A549 (cell line): ENCODE measurements around the gene RALGAPA1. TPM values are rescaled to one million over a fixed set of nuclear protein-coding genes. Genes with fewer than 3 reads are reported as not detected.

Experiments
- ATAC-seq, 2 experiments: fragments of 200-7000 bp in 1 of 2; fragments of >200 bp in 1 of 2; cut with Nextera tagmentation in 1 of 2; cut with Tn5 transposase in 1 of 2; 3 replicates each; pipeline versions ENCODE4 v1.8.0 to v1.9.1; 2018 to 2020; ENCODE audit warnings: mild to moderate bottlenecking in 1 of 2, moderate library complexity in 1 of 2
- CTCF ChIA-PET: fragments of 300-600 bp; sonication (Branson Sonifier 250); formaldehyde crosslinking; extraction: SDS; loops from one replicate; lab custom pipeline; 2021; ENCODE audit warnings: antibody characterized with exemption, inconsistent platforms; lab: Yijun Ruan, JAX
- POLR2A ChIA-PET: fragments of 350-600 bp; formaldehyde crosslinking; extraction: SDS; loops from one replicate; lab custom pipeline; 2021; ENCODE audit warnings: antibody characterized with exemption, inconsistent platforms; lab: Yijun Ruan, JAX
- DNase-seq, 2 experiments: peaks; one replicate each; pipeline versions ENCODE4 v3.0.0 to v3.0.0-alpha.2; 2011 to 2016; ENCODE audit warnings: low read depth in 1 of 2, low spot score in 1 of 2
- FAIRE-seq: peaks from 2 replicates; lab custom pipeline; 2011; peaks lifted over from hg19 to GRCh38; lab: Jason Lieb, UNC
- H3K27ac ChIP-seq, 2 experiments: fragments of >200 bp; sonication (Bioruptor Twin); formaldehyde crosslinking; 3 replicates each; pipeline ENCODE4 v1.5.1; 2016 to 2017
- H3K4me1 ChIP-seq: fragments of >200 bp; sonication (Bioruptor Twin); formaldehyde crosslinking; 3 replicates; pipeline ENCODE4 v1.6.1; 2016
- H3K4me2 ChIP-seq: fragments of >200 bp; sonication (Bioruptor Twin); formaldehyde crosslinking; 3 replicates; pipeline ENCODE4 v1.6.1; 2016
- H3K4me3 ChIP-seq: fragments of >200 bp; sonication (Bioruptor Twin); formaldehyde crosslinking; 3 replicates; pipeline ENCODE4 v1.5.1; 2016
- H3K9me3 ChIP-seq: fragments of >200 bp; sonication (Bioruptor Twin); formaldehyde crosslinking; 3 replicates; pipeline ENCODE4 v1.6.1; 2016
- BCL3 ChIP-seq: fragments of >200 bp; sonication (Bioruptor Twin); formaldehyde crosslinking; IDR thresholded peaks from 3 replicates; pipeline ENCODE4 v1.6.1; 2016
- BHLHE40 ChIP-seq: IDR thresholded peaks from 2 replicates; pipeline ENCODE4 v1.6.1; 2012; ENCODE audit warnings: low read depth, low read length, inconsistent platforms
- CBX2 ChIP-seq: fragments of 200-600 bp; sonication (generic); IDR thresholded peaks from 2 replicates; pipeline ENCODE4 v1.6.1; 2016; ENCODE audit warnings: low read depth, mild to moderate bottlenecking, borderline replicate concordance
- CHD4 ChIP-seq: fragments of 200-600 bp; sonication (generic); IDR thresholded peaks from 2 replicates; pipeline ENCODE4 v1.6.1; 2016; ENCODE audit warnings: antibody characterized with exemption, mild to moderate bottlenecking, borderline replicate concordance
- CTCF ChIP-seq: fragments of >200 bp; sonication (Bioruptor Twin); formaldehyde crosslinking; IDR thresholded peaks from 3 replicates; pipeline ENCODE4 v1.5.1; 2016
- E2F6 ChIP-seq: IDR thresholded peaks from 2 replicates; pipeline ENCODE4 v1.6.1; 2012; ENCODE audit warnings: low read depth, borderline replicate concordance
- EHF ChIP-seq: fragments of 250-450 bp; sonication (Bioruptor Pico); IDR thresholded peaks from 2 replicates; pipeline ENCODE4 v1.5.0; 2020; ENCODE audit warnings: mild to moderate bottlenecking
- FOXS1 ChIP-seq: fragments of 250-450 bp; sonication (Bioruptor Pico); IDR thresholded peaks from 2 replicates; pipeline ENCODE4 v1.5.0; 2020; ENCODE audit warnings: mild to moderate bottlenecking, moderate library complexity
- HMGXB4 ChIP-seq: fragments of 250-450 bp; sonication (Bioruptor Pico); IDR thresholded peaks from 2 replicates; pipeline ENCODE4 v1.5.0; 2021; ENCODE audit warnings: mild to moderate bottlenecking, moderate library complexity, borderline replicate concordance
- HOXB5 ChIP-seq: fragments of 250-450 bp; sonication (Bioruptor Pico); IDR thresholded peaks from 2 replicates; pipeline ENCODE4 v1.5.0; 2020; ENCODE audit warnings: mild to moderate bottlenecking, moderate library complexity
- KDM5A ChIP-seq: fragments of 200-600 bp; sonication (generic); IDR thresholded peaks from 2 replicates; pipeline ENCODE4 v1.6.1; 2016; ENCODE audit warnings: antibody characterized with exemption, mild to moderate bottlenecking
- POLR2A ChIP-seq: IDR thresholded peaks from 2 replicates; pipeline ENCODE4 v1.6.1; 2012; ENCODE audit warnings: mild to moderate bottlenecking, low read length
- POLR2AphosphoS2 ChIP-seq: conservative IDR thresholded peaks from 2 replicates; pipeline ENCODE4 v1.6.1; 2012; ENCODE audit warnings: low read length, improper control_type of control experiment, inconsistent platforms
- RAD21 ChIP-seq, 2 experiments: fragments of >200 bp in 1 of 2; sonication (Bioruptor Twin) in 1 of 2; formaldehyde crosslinking in 1 of 2; IDR thresholded peaks in 1 of 2; conservative IDR thresholded peaks in 1 of 2; 2 replicates in 1 of 2; 3 replicates in 1 of 2; pipeline ENCODE4 v1.6.1; 2012 to 2018; ENCODE audit warnings: inconsistent platforms in 1 of 2
- RARB ChIP-seq: fragments of 250-450 bp; sonication (Bioruptor Pico); IDR thresholded peaks from 2 replicates; pipeline ENCODE4 v1.8.0; 2021; ENCODE audit warnings: mild to moderate bottlenecking, moderate library complexity
- WGBS: methylation state at CpG from one replicate; pipeline ENCODE4 v1.1.6; 2017; ENCODE audit errors: missing lambda C conversion rate; 5-methylcytosine and 5-hydroxymethylcytosine counted together
- polyA plus RNA-seq, 4 experiments: library from polyadenylated mRNA; depleted of rRNA in 3 of 4; stranded (reverse); fragments of >200 nt; fragmentation: RNase III in 1 of 4; extraction: RNeasy Plus Mini Kit Qiagen cat#74134 plus additional on column Dnase treatment in 1 of 4; gene quantifications; 2 replicates in 3 of 4; 3 replicates in 1 of 4; pipeline ENCODE4 v1.2.3, GENCODE V29; 2011 to 2017

Gene RALGAPA1
- polyA plus RNA-seq, 2 of the 4 experiments (the other 2 are of a cell fraction) = 8.2 to 17.1 TPM

- ChIA-PET CTCF (interaction anchor here (0.6 to 2.0 kb wide), 10 partner anchors 9 to 271 kb away, joined by 3 to 11 read pairs (median 4); no protein-coding TSS in a partner anchor), POLR2A (no interaction called here)
- Histone ChIP-seq H3K27ac (no peak overlapping the region), H3K9me3 (no peaks in the 10 kb centered on the region), H3K4me2 (no peak overlapping the region), H3K4me3 (no peak overlapping the region), H3K4me1 (peaks cover 5% of the 10 kb centered on the region; the same call in 1 of the 3 replicates)
- ATAC-seq (no peak), FAIRE-seq (no peak), DNase-seq (no peak)
- WGBS = 63% methylated on average over 3 of the region's 3 CpGs
- no peak for TF ChIP-seq HOXB5 (CRISPR knock-in tag)
- no peak for TF ChIP-seq BCL3
- TF ChIP-seq POLR2AphosphoS2 = no peak
- no peak for TF ChIP-seq BHLHE40
- no peak for TF ChIP-seq POLR2A
- TF ChIP-seq RAD21 (conservative IDR thresholded peaks at IDR 0.05 in 1 of 2, IDR thresholded peaks at IDR 0.05 in 1 of 2) = no peak
- no peak for TF ChIP-seq RARB (CRISPR knock-in tag)
- TF ChIP-seq CBX2 = no peak
- no peak for TF ChIP-seq HMGXB4 (CRISPR knock-in tag)
- no peak for TF ChIP-seq FOXS1 (CRISPR knock-in tag)
- no peak for TF ChIP-seq EHF (CRISPR knock-in tag)
- no peak for TF ChIP-seq CHD4
- TF ChIP-seq E2F6 = no peak
Observed at GRCh38 chr14:35822501-35822900, 13.4 kb upstream of the RALGAPA1 start.

GRCh38 chr14:35821564-35822411 lies 12.7 kb upstream of the RALGAPA1 start:
- H3K27ac ChIP-seq = no peak overlapping the region
- no peak overlapping the region for H3K4me3 ChIP-seq
- H3K4me1 ChIP-seq = 0 out of 3 replicates have a peak, but pooled peaks cover 5% of the 10 kb centered on the region
- ATAC-seq = no peak
- ChIA-PET CTCF (interaction anchor here (0.6 to 2.0 kb wide), 14 partner anchors 9 to 1296 kb away, joined by 3 to 11 read pairs (median 4); no protein-coding TSS in a partner anchor), POLR2A (no interaction called here)
- no peak overlapping the region for H3K4me2 ChIP-seq
- peak; percentile 50 to 58 for DNase-seq
- H3K9me3 ChIP-seq = no peaks in the 10 kb centered on the region
- no peak for FAIRE-seq
- WGBS = 21% methylated on average over 7 of the region's 7 CpGs
- TF ChIP-seq CTCF (peak; percentile 66), KDM5A (no peak)
